Neural cell (in vitro differentiated cells): ENCODE results near the gene ADAMTS14. TPM values are rescaled to one million over a fixed set of nuclear protein-coding genes. Genes with fewer than 3 reads are reported as not detected.
"Not testable (repeated sequence)": the region's sequence is repeated elsewhere in the genome, so short reads cannot be mapped to it uniquely, and the experiment has no call there.

Experiments
- H2AFZ ChIP-seq: fragments of 200-600, 300-800 bp; sonication (generic), shearing (Covaris generic); 2 replicates; pipeline ENCODE4 v1.6.0; 2014; ENCODE audit warnings: low read depth, mild to moderate bottlenecking, antibody characterized with exemption, low read length, moderate library complexity
- H3F3A ChIP-seq: fragments of 200-600 bp; shearing (Covaris generic); 2 replicates; pipeline ENCODE4 v1.6.1; 2016; ENCODE audit warnings: mild to moderate bottlenecking, moderate library complexity, mixed read lengths, antibody characterized with exemption, low read length; ENCODE audit not compliant: insufficient read depth, poor library complexity, severe bottlenecking
- H3K27ac ChIP-seq: fragments of 200-600, 300-800 bp; sonication (generic), shearing (Covaris generic); 2 replicates; pipeline ENCODE4 v1.5.1; 2014; ENCODE audit warnings: mild to moderate bottlenecking, low read length, moderate library complexity
- H3K27me3 ChIP-seq: fragments of 300-800, 200-600 bp; sonication (generic), shearing (Covaris generic); 2 replicates; pipeline ENCODE4 v1.6.0; 2014; ENCODE audit warnings: mild to moderate bottlenecking, low read depth, low read length, moderate library complexity; ENCODE audit not compliant: insufficient read depth
- H3K36me3 ChIP-seq: fragments of 300-800, 200-600 bp; sonication (generic), shearing (Covaris generic); 2 replicates; pipeline ENCODE4 v1.5.1; 2014; ENCODE audit warnings: mild to moderate bottlenecking, antibody characterized with exemption, low read length, moderate library complexity; ENCODE audit not compliant: insufficient read depth
- H3K4me2 ChIP-seq: fragments of 300-800, 200-600 bp; sonication (generic), shearing (Covaris generic); 2 replicates; pipeline ENCODE4 v1.6.0; 2014; ENCODE audit warnings: mild to moderate bottlenecking, low read length
- H3K4me3 ChIP-seq: fragments of 300-800, 200-600 bp; sonication (generic), shearing (Covaris generic); 2 replicates; pipeline ENCODE4 v1.5.1; 2014; ENCODE audit warnings: mild to moderate bottlenecking, low read length, moderate library complexity
- H3K79me2 ChIP-seq: fragments of 200-600 bp; shearing (Covaris generic); replicated peaks from 2 replicates; pipeline ENCODE4 v1.6.0; 2014; ENCODE audit warnings: mild to moderate bottlenecking, low read length, moderate library complexity; ENCODE audit not compliant: insufficient read depth
- H3K9ac ChIP-seq: fragments of 300-800, 200-600 bp; sonication (generic), shearing (Covaris generic); 2 replicates; pipeline ENCODE4 v1.6.1; 2016; ENCODE audit warnings: mild to moderate bottlenecking, low read length, mixed read lengths
- H3K9me2 ChIP-seq: fragments of 200-600 bp; shearing (Covaris generic); 2 replicates; pipeline ENCODE4 v1.6.1; 2016; ENCODE audit warnings: mild to moderate bottlenecking, low read length, mixed read lengths; ENCODE audit not compliant: insufficient read depth
- H3K9me3 ChIP-seq: fragments of 200-600, 300-800 bp; sonication (generic), shearing (Covaris generic); 2 replicates; pipeline ENCODE4 v1.6.1; 2016; ENCODE audit warnings: mild to moderate bottlenecking, mixed run types, low read length, moderate library complexity, mixed read lengths
- H4K20me1 ChIP-seq: fragments of 200-600 bp; shearing (Covaris generic); 2 replicates; pipeline ENCODE4 v1.6.1; 2016; ENCODE audit warnings: mild to moderate bottlenecking, mixed run types; ENCODE audit not compliant: insufficient read depth
- EP300 ChIP-seq: fragments of 450-650 bp; conservative IDR thresholded peaks from 2 replicates; pipeline ENCODE4 v1.6.1; 2014; ENCODE audit warnings: antibody characterized with exemption, mild to moderate bottlenecking, moderate library complexity; ENCODE audit not compliant: poor library complexity, severe bottlenecking
- EZH2 ChIP-seq: fragments of 200-600, 300-800 bp; shearing (Covaris generic), sonication (generic); IDR thresholded peaks from 2 replicates; pipeline ENCODE4 v1.6.1; 2014; ENCODE audit warnings: antibody characterized with exemption, low read length, borderline replicate concordance, mild to moderate bottlenecking; ENCODE audit not compliant: insufficient read depth, poor library complexity, severe bottlenecking
- MXI1 ChIP-seq: fragments of 450-650 bp; conservative IDR thresholded peaks from 2 replicates; pipeline ENCODE4 v1.6.1; 2014; ENCODE audit warnings: antibody characterized with exemption, mild to moderate bottlenecking; ENCODE audit not compliant: poor library complexity, severe bottlenecking
- POLR2AphosphoS5 ChIP-seq: IDR thresholded peaks from 2 replicates; pipeline ENCODE4 v1.6.1; 2012
- RAD21 ChIP-seq: fragments of 450-650 bp; conservative IDR thresholded peaks from 2 replicates; pipeline ENCODE4 v1.6.1; 2014; ENCODE audit warnings: antibody characterized with exemption, mild to moderate bottlenecking, moderate library complexity
- SMC3 ChIP-seq: fragments of 450-650 bp; conservative IDR thresholded peaks from 2 replicates; pipeline ENCODE4 v1.6.1; 2014; ENCODE audit warnings: antibody characterized with exemption, mild to moderate bottlenecking, moderate library complexity; ENCODE audit not compliant: poor library complexity
- TAF1 ChIP-seq: IDR thresholded peaks from 2 replicates; pipeline ENCODE4 v1.6.1; 2012; ENCODE audit warnings: low read depth
- polyA plus RNA-seq: library from polyadenylated mRNA; depleted of rRNA; stranded (reverse); fragments of >200 nt; gene quantifications from 2 replicates; pipeline ENCODE4 v1.2.3, GENCODE V29; 2014
- TF ChIP-seq, protein P1 (sequence below): fragments of 450-650 bp; IDR thresholded peaks from 2 replicates; pipeline ENCODE4 v1.5.1; 2014; ENCODE audit warnings: antibody characterized with exemption, mild to moderate bottlenecking, moderate library complexity; ENCODE audit not compliant: poor library complexity, severe bottlenecking
- TF ChIP-seq, protein P2 (sequence below): IDR thresholded peaks from 2 replicates; pipeline ENCODE4 v1.6.1; 2012; ENCODE audit warnings: borderline replicate concordance

The ADAMTS14 gene
- polyA plus RNA-seq, 1 donor from 2014 or later = 0.04 TPM

DNA sequence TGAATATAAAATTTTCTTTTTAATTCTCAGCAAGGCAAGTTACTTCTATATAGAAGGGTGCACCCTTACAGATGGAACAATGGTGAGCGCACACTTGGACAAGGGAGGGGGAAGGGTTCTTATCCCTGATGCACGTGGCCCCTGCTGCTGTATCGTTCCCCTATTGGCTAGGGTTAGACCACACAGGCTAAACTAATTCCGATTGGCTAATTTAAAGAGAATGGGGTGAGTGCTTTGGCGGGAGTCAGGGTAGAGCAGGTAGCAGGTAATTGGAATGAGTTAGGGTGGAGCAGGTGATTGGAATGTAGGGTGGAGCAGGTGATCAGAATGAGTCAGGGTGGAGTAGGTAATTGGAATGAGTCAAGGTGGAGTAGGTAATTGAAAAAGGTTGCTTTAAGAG is 37.8 kb upstream of the ADAMTS14 start:
- not testable (repeated sequence) for H3K9me3 ChIP-seq, H3K9ac ChIP-seq, H3F3A ChIP-seq, H3K36me3 ChIP-seq, H3K79me2 ChIP-seq, H3K4me2 ChIP-seq, H3K27me3 ChIP-seq, H3K27ac ChIP-seq, H2AFZ ChIP-seq, H4K20me1 ChIP-seq, H3K4me3 ChIP-seq, H3K9me2 ChIP-seq

DNA sequence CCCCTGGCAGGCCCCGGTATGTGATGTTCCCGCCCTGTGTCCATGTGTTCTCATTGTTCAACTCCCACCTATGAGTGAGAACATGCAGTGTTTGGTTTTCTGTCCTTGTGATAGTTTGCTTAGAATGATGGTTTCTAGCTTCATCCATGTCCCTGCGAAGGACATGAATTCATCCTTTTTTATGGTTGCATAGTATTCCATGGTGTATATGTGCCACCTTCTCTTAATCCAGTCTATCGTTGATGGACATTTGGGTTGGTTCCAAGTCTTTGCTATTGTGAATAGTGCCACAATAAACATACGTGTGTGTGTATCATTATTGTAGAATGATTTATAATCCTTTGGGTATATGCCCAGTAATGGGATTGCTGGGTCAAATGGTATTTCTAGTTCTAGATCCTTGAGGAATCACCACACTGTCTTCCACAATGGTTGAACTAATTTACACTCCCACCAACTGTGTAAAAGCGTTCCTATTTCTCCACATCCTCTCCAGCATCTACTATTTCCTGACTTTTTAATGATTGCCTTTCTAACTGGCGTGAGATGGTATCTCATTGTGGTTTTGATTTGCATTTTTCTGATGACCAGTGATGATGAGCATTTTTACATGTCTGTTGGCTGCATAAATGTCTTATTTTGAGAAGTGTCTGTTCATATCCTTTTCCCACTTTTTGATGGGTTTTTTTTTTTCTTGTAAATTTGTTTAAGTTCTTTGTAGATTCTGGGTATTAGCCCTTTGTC is 32.5 kb upstream of the ADAMTS14 start:
- H3K79me2 ChIP-seq, H3K27ac ChIP-seq, H3K4me3 ChIP-seq, H3K4me2 ChIP-seq, H3F3A ChIP-seq, H3K36me3 ChIP-seq, H3K9me3 ChIP-seq, H4K20me1 ChIP-seq, H3K27me3 ChIP-seq, H3K9me2 ChIP-seq, H3K9ac ChIP-seq, H2AFZ ChIP-seq: not testable (repeated sequence)

DNA sequence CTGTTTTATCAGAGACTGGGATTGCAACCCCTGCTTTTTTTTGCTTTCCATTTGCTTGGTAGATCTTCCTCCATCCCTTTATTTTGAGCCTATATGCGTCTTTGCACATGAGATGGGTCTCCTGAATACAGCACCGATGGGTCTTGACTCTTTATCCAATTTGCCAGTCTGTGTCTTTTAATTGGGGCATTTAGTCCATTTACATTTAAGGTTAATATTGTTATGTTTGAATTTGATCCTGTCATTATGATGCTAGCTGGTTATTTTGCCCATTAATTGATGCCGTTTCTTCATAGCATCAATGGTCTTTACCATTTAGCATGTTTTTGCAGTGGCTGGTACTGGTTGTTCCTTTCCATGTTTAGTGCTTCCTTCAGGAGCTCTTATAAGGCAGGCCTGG is 29.0 kb upstream of the ADAMTS14 start:
- H3K79me2 ChIP-seq, H4K20me1 ChIP-seq, H3K9ac ChIP-seq, H3K27ac ChIP-seq, H3K4me2 ChIP-seq, H2AFZ ChIP-seq, H3F3A ChIP-seq, H3K27me3 ChIP-seq, H3K9me2 ChIP-seq, H3K4me3 ChIP-seq, H3K9me3 ChIP-seq, H3K36me3 ChIP-seq: not testable (repeated sequence)

DNA sequence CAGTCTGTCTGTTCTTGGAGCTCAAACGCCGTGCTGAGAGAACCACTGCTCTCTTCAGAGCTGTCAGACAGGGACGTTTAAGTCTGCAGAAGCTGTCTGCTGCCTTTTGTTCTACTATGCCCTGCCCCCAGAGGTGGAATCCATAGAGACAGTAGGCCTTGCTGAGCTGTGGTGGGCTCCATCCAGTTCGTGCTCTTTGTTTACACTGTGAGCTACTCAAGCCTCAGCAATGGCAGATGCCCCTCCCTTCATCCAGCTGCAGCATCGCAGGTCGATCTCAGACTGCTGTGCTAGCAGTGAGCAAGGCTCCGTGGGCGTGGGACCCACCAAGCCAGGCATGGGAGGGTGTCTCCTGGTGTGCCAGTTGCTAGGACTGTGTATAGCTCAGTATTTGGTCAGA is 27.3 kb upstream of the ADAMTS14 start:
- H3K27ac ChIP-seq, H3K4me2 ChIP-seq, H4K20me1 ChIP-seq, H3K36me3 ChIP-seq, H3K27me3 ChIP-seq, H3K9me3 ChIP-seq, H3F3A ChIP-seq, H3K9me2 ChIP-seq, H3K79me2 ChIP-seq, H3K4me3 ChIP-seq, H3K9ac ChIP-seq: not testable (repeated sequence)
- H2AFZ ChIP-seq = peak overlapping the region; percentile 14

DNA sequence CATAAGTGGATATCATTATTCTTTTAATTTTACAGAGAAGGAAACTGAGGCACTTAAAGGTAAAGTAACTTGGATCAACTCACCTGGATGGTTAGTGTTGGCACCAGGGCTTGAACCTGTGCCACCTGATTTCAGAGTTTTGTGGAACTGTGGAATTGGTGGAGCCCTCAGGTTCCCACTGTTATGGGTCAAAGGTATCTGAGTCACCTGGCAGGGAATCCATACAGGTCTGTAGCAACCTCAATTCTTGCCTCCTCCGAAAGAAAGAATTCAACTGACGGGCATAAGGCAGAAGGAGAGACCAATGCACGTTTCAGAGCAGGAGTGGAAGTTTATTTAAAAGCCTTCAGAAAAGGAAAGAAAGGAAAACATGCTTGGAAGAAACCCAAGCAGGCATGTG is 25.2 kb upstream of the ADAMTS14 start:
- Histone ChIP-seq H3K9me3 (peaks cover 4% of the 10 kb centered on the region), H3K9me2 (no peaks in the 10 kb centered on the region), H3K79me2 (no peaks in the 10 kb centered on the region), H3K9ac (no peak overlapping the region), H3K36me3 (no peaks in the 10 kb centered on the region), H3K4me2 (no peak overlapping the region), H2AFZ (no peak overlapping the region), H3K4me3 (no peak overlapping the region), H3K27ac (no peak overlapping the region), H3F3A (no peaks in the 10 kb centered on the region), H3K27me3 (no peaks in the 10 kb centered on the region), H4K20me1 (no peaks in the 10 kb centered on the region)
- TF ChIP-seq, protein P1, sequence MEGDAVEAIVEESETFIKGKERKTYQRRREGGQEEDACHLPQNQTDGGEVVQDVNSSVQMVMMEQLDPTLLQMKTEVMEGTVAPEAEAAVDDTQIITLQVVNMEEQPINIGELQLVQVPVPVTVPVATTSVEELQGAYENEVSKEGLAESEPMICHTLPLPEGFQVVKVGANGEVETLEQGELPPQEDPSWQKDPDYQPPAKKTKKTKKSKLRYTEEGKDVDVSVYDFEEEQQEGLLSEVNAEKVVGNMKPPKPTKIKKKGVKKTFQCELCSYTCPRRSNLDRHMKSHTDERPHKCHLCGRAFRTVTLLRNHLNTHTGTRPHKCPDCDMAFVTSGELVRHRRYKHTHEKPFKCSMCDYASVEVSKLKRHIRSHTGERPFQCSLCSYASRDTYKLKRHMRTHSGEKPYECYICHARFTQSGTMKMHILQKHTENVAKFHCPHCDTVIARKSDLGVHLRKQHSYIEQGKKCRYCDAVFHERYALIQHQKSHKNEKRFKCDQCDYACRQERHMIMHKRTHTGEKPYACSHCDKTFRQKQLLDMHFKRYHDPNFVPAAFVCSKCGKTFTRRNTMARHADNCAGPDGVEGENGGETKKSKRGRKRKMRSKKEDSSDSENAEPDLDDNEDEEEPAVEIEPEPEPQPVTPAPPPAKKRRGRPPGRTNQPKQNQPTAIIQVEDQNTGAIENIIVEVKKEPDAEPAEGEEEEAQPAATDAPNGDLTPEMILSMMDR = no peak
- no peak for TF ChIP-seq RAD21
- TF ChIP-seq, protein P2, sequence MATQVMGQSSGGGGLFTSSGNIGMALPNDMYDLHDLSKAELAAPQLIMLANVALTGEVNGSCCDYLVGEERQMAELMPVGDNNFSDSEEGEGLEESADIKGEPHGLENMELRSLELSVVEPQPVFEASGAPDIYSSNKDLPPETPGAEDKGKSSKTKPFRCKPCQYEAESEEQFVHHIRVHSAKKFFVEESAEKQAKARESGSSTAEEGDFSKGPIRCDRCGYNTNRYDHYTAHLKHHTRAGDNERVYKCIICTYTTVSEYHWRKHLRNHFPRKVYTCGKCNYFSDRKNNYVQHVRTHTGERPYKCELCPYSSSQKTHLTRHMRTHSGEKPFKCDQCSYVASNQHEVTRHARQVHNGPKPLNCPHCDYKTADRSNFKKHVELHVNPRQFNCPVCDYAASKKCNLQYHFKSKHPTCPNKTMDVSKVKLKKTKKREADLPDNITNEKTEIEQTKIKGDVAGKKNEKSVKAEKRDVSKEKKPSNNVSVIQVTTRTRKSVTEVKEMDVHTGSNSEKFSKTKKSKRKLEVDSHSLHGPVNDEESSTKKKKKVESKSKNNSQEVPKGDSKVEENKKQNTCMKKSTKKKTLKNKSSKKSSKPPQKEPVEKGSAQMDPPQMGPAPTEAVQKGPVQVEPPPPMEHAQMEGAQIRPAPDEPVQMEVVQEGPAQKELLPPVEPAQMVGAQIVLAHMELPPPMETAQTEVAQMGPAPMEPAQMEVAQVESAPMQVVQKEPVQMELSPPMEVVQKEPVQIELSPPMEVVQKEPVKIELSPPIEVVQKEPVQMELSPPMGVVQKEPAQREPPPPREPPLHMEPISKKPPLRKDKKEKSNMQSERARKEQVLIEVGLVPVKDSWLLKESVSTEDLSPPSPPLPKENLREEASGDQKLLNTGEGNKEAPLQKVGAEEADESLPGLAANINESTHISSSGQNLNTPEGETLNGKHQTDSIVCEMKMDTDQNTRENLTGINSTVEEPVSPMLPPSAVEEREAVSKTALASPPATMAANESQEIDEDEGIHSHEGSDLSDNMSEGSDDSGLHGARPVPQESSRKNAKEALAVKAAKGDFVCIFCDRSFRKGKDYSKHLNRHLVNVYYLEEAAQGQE = no peak
- TF ChIP-seq EZH2 = no peak
- TF ChIP-seq EP300 = no peak
- TF ChIP-seq POLR2AphosphoS5 = no peak
- no peak for TF ChIP-seq TAF1
- TF ChIP-seq MXI1 = no peak
- TF ChIP-seq SMC3 = no peak
